WI38 (cell line): Measurements from ENCODE around the gene WDR54.

Source experiments
- H3K4me3 ChIP-seq: 2 replicates; pipeline ENCODE4 v1.5.1; 2011; ENCODE audit warnings: low read depth, mild to moderate bottlenecking, control low read depth, low read length
- TF ChIP-seq, protein P1 (sequence below): IDR thresholded peaks from 2 replicates; pipeline ENCODE4 v1.5.1; 2012; ENCODE audit warnings: low read depth, mild to moderate bottlenecking, control low read depth, low read length

WDR54 gene

DNA sequence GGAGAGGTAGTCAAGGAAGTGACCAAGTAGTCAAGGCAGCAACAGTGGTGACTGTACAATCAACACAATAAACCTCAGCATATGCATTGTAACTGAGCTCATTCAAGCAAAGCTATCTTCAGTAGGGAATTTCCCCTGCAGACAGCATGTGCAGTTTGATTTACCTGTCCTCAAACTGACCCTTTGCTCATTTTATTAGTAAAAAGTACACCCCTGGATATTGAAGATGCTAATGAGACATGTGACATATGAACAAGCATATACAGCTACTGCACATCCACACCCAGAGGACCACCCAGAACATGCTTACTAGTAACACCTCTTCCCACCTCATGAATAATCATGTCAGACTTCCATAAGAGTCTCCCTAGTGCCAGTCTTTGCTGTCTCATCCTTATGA, 15.5 kb upstream of the WDR54 start:
- H3K4me3 ChIP-seq, result no peak overlapping the region
- TF ChIP-seq, protein P1, sequence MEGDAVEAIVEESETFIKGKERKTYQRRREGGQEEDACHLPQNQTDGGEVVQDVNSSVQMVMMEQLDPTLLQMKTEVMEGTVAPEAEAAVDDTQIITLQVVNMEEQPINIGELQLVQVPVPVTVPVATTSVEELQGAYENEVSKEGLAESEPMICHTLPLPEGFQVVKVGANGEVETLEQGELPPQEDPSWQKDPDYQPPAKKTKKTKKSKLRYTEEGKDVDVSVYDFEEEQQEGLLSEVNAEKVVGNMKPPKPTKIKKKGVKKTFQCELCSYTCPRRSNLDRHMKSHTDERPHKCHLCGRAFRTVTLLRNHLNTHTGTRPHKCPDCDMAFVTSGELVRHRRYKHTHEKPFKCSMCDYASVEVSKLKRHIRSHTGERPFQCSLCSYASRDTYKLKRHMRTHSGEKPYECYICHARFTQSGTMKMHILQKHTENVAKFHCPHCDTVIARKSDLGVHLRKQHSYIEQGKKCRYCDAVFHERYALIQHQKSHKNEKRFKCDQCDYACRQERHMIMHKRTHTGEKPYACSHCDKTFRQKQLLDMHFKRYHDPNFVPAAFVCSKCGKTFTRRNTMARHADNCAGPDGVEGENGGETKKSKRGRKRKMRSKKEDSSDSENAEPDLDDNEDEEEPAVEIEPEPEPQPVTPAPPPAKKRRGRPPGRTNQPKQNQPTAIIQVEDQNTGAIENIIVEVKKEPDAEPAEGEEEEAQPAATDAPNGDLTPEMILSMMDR, result no peak

DNA sequence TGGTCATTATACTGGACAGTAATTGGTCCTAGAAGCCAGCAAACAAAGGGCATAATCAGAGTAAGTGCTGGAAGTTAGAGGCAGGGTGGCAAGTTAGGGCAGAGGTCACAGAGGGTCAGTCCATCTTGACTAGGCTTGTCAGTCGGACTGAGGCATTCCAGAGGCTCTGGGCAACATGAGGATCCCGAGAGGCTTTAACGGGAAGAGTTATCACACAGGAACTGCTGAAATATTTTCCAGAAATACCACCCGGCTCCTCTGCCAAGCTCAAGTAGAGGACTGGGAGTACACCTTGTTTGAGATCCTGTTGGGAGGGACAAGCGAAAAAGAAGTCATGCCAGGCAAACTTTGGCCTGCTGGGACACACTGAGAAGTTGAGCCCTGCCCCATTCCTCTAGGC, 13.8 kb upstream of the WDR54 start:
- TF ChIP-seq, protein P1, result no peak
- H3K4me3 ChIP-seq, result no peak overlapping the region

DNA sequence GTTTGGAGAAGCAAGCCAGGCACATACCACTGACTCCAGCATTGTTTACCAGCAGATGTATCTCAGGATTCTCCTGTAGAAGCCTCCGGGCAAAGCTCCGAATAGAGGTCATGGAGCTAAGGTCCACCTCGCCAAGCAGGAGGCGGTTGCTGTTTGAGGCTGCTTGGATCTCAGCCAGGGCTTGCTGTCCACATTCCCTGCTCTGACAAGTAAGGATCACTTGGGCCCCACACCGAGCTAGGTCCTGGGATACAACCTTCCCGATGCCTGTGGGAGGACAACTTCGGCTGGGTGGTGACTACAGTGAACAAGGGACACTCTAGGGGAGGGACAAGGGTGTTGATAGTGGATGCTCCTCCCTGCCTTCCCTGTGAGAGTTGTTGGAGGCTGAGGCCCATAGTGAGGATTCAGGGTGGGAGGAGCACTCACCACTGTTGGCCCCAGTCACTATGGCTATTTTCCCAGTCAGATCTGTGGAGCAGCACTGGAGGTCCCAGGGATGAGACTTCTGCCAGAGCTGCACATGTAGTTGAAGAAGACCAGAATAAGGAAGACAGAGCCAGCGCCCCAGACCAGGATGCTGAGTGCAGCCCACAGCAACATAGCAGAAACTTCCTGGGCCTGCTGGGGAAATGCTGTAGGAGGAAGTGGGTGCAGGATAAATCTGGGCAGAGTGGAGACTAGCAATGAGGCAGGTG, 8.4 kb upstream of the WDR54 start:
- TF ChIP-seq, protein P1, result no peak

DNA sequence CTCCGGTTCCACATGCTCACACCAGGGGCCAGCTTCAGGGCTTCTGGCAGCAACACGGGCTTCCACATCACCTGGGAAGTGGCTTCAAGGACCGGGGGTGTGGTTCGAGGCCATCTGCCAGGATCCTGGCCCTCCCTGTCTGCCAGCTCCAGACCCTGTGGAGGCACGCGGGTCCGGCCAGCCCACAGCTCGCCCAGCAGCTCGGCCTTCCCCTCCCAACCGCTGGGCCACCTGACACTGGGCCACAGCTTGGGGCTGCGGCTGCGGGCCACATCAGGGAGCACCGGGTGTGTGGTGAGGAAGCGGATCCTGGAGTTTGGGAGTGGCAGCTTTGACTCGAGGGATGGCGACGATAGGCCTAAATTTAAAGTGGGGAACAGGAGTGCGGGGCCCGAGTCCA, 7.1 kb upstream of the WDR54 start:
- TF ChIP-seq, protein P1, result no peak
- H3K4me3 ChIP-seq, result no peak overlapping the region

More for the DNA sequence above, 8.4 kb upstream of the WDR54 start:
- H3K4me3 ChIP-seq, result no peak overlapping the region

DNA sequence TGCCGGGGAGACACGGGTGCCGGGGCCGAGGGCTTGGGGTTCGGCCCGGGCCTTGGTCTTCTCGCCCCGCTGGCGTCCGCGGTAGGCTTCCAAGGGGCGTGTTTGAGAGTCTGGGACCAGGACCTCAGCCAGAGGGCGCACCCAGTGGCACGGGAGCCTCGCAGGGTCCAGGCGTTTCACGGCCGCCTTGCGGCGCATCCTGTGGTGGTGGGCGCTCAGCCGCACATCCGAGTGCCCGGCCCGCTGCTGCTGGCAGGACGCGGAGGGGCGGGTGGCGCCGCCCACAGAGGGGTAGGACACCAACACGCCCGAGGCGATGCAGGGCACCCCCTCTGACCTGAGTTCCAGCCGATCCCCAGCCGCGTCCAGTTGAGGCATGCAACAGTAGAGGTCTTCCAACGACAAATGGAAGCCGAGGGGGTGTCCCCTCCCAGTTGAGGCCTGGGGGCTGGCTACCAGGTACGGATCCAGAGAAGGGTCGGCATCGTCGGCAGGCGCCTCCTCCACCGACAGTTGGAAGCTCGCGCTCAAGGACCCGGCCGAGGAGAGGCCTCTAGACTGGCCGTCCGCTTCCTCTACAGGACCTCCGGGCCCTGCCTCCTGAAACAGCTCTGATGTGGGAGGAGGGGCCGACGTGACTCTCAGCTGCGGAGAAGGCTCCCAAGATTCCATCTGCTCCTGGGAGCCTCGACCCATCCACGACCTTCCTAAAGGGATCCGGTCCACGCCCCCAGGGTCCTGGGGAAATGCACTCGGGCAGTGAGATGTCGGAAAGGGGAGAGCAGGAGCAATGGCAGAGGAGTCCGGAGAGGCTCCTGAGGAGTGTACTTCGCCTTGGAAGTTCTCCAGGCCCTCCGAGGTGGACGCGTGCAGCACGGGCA, 6.4 kb upstream of the WDR54 start:
- H3K4me3 ChIP-seq, result no peak overlapping the region
- TF ChIP-seq, protein P1, result no peak

DNA sequence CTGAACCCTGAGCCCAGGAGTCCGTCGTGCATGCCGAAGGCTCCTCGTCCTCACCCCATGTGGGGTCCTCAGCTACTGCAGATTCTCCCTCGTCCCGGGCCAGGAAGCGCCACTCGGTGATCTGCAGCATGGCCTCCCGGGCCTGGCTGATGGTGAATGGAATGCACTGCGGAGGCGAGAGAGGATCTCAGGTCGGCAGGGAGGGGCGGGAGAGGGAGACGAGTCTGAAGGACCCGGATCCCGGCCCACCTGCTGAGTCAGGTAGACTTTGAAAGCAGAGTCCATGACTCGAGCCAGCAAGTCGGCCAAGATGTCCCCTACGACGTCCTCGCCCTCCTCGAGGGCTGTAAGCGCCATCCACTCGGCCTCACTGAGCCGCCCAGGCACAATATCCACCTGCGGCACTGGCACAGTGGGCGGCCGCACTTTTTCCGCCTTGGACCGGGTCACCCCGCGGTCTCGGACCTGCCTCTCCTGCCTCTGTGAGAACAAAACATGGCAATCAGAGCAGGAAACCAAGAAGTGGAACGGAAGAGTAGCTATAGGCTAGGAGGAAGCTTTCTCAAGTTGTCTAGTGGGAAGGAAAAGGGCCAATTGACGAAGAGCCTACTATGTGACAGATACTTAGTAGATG, 5.7 kb upstream of the WDR54 start:
- H3K4me3 ChIP-seq, result no peak overlapping the region
- TF ChIP-seq, protein P1, result no peak
